Stimulated activated naive B cell treated with anti-CD40 and anti-IgM and Interleukin-4, amounts not matched to agents 10 μg/mL and 1 μg/mL and 100 μg/mL, for 72 hours (primary cell): ENCODE data around the gene XPO6.

Source experiments
- ATAC-seq, 2 donors: fragments of 150-1000 bp; cut with Tn5 transposase; replicated peaks; 2 replicates each; pipeline ENCODE4 v1.10.0; 2021; ENCODE audit warnings: moderate library complexity in 1 of 2
- DNase-seq: peaks from one replicate; pipeline ENCODE4 v3.0.0; 2021
- H3K27ac Mint-ChIP-seq: one replicate; pipeline ENCODE4 v1.8.0; 2022; ENCODE audit warnings: mild to moderate bottlenecking, mixed read lengths
- H3K27me3 Mint-ChIP-seq, 2 donors: one replicate each; pipeline ENCODE4 v1.8.0; 2022; ENCODE audit warnings: mixed read lengths in 2 of 2
- H3K36me3 Mint-ChIP-seq, 2 donors: one replicate each; pipeline ENCODE4 v1.8.0; 2022; ENCODE audit warnings: mixed read lengths in 2 of 2, mild to moderate bottlenecking in 1 of 2
- H3K4me1 Mint-ChIP-seq, 2 donors: one replicate each; pipeline ENCODE4 v1.8.0; 2022; ENCODE audit warnings: mixed read lengths in 2 of 2, mild to moderate bottlenecking in 1 of 2
- H3K4me3 Mint-ChIP-seq, 2 donors: one replicate each; pipeline ENCODE4 v1.8.0; 2022; ENCODE audit warnings: mild to moderate bottlenecking in 2 of 2, mixed read lengths in 2 of 2, moderate library complexity in 1 of 2
- H3K9me3 Mint-ChIP-seq, 2 donors: one replicate each; pipeline ENCODE4 v1.8.0; 2022; ENCODE audit warnings: mixed read lengths in 2 of 2, mild to moderate bottlenecking in 1 of 2

XPO6 gene

DNA sequence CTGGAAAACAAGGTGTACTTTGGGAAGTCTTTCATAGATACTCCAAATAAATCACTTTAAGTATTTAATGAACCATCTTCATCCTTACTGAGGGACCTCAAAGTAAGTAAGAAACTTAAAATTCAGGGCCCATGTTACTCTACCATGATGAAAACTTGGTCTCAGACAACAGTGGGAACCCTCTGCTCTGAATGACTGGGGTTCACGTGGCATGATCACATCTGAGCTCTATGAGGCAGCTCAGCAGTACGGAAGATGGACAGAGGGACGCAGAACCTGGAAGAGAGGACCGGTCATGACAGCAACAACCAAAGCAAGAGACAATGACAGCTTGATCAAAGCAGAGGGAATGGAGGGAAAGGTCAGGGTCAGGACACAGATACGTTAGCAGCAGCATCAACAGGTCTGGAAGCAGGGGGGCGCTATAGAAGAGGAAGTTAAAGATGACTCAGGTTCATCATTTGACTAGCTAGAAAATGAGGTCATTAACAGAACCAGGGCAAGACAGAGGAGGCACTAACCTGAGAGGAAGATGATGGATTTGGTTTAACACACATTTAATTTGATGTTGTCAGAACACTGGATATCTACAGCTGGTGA is 9.5 kb downstream of the XPO6 start:
- Mint-ChIP-seq H3K4me1 (peaks cover 16 to 20% of the 10 kb centered on the region in 2 donors), H3K9me3 (no peaks in the 10 kb centered on the region), H3K27me3 (no peaks in the 10 kb centered on the region), H3K27ac (no peak overlapping the region), H3K36me3 (peaks cover 24 to 31% of the 10 kb centered on the region in 2 donors), H3K4me3 (peak overlapping the region; percentile 1 to 19)
- ATAC-seq (peak; percentile 94 to 97), DNase-seq (no peak)

DNA sequence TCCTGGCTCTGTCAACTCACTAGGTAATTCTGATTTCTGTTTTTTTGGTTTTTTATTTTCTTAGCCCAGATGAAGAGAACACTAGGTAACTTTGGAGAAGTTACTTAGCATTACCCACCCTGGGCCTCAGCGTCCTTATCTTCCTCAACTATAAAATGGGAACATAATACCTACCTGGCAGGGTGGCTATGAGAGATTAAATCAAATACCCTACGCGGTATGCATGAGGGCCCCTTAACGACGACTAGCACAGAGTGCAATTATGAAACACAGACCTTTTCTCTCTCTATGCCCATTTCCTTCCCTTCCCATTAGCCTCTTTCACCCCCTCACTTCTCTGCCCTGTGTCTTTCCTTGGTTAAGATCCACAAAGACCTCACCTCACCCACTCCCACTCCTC is 11.1 kb downstream of the XPO6 start:
- H3K4me3 Mint-ChIP-seq = no peak overlapping the region
- H3K9me3 Mint-ChIP-seq = no peaks in the 10 kb centered on the region
- ATAC-seq (no peak), DNase-seq (no peak)
- peak overlapping the region; percentile 73 for H3K27ac Mint-ChIP-seq
- peaks cover 26 to 33% of the 10 kb centered on the region in 2 donors for H3K4me1 Mint-ChIP-seq
- peaks cover 29 to 39% of the 10 kb centered on the region in 2 donors for H3K36me3 Mint-ChIP-seq
- H3K27me3 Mint-ChIP-seq = no peaks in the 10 kb centered on the region

DNA sequence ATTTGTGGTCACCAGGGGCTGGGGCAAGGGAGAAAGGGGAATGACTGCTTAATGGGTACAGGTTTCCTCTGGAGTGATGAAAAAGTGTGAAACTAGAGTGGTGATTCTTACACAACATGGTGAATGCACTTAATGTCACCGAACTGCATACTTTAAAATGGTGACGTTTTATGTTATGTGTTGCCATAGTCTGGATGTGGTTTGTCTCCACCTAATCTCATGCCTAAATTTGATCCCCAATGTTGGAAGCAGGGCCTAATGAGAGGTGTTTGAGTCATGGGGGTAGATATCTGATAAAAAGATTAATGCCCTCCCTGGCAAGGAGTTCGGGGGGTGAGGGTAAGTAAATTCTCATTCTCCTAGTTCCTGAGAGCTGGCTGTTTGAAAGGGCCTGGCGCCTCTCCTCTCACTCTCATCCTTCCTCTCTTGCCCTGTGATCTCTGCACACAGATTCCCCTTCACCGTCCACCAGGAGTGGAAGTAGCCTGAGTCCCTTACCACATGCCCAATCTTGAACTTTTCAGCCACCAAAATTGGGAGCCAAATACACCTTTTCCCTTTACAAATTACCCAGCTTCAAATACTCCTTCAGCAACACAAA is 15.3 kb downstream of the XPO6 start:
- Mint-ChIP-seq H3K9me3 (no peaks in the 10 kb centered on the region), H3K27ac (peak overlapping the region; percentile 14), H3K27me3 (no peaks in the 10 kb centered on the region), H3K4me3 (peak overlapping the region in 1 of 2 donors; percentile 19), H3K36me3 (peaks cover 50 to 57% of the 10 kb centered on the region in 2 donors), H3K4me1 (peaks cover 47 to 70% of the 10 kb centered on the region in 2 donors)
- DNase-seq (no peak), ATAC-seq (no peak)

DNA sequence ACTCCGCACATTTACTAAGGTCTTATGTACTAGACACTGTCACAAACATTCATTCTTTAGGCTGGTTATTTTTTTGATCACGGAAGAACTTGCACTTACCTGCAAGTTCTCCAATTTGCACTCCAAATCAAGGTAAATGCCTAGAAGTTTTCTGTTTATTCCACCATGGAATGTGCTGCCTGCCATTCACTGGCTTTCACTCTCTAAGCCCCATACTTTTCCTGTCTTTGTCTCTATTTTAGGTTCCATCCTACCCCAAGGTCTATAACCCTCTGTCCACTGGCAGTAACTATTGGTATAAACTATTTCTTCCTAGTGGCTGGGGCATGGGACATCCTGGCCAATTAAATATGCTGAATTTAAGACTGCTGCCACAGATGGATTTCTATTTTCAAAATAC is 15.9 kb downstream of the XPO6 start:
- no peaks in the 10 kb centered on the region for H3K9me3 Mint-ChIP-seq
- no peak overlapping the region for H3K4me3 Mint-ChIP-seq
- peaks cover 44 to 69% of the 10 kb centered on the region in 2 donors for H3K4me1 Mint-ChIP-seq
- ATAC-seq = no peak
- no peak for DNase-seq
- peak overlapping the region; percentile 99 for H3K27ac Mint-ChIP-seq
- no peaks in the 10 kb centered on the region for H3K27me3 Mint-ChIP-seq
- H3K36me3 Mint-ChIP-seq = peaks cover 43 to 54% of the 10 kb centered on the region in 2 donors

DNA sequence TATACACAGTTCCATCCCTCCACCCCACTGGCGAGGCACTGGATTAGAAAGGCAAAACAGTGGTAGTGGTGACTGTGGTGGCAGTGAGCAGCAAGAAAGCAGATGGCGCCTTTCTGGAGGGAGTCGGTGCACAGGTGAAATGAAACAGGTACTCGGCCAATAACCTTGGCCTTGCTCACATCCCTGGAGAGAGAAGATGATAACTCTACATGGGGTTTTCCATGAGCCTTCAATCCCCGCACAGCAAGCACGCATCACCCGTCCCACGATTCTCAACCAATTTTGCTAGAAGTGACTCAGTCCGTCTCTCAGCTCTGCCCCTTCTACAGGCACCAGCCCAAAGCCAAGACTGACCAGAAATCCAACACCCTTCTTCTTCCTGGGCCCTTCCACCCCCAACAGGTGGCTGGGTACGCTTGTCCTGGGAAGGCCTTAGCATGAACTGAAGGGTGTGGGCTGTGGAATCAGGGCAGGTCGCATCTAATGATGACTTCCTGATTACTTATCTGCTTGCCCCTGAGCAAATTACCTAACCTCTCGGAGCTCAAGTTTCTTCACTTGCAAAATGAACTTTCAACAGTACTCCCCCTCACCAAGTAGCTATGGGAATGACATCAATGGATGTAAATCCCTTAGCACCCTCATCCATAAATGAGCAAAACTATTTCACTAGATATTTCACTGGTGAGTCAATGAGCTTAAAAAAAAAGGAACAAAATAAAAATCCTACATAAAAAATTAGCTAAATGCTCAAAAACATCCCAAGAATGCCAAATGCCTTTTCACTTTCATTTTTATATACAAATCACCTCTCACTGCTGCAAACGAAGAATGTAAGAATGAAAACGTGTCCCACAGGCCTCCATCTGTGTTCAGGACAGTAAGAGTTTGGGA is 18.0 kb downstream of the XPO6 start:
- peaks cover 40 to 52% of the 10 kb centered on the region in 2 donors for H3K36me3 Mint-ChIP-seq
- H3K9me3 Mint-ChIP-seq = no peaks in the 10 kb centered on the region
- H3K27ac Mint-ChIP-seq = peak overlapping the region; percentile 99
- peak overlapping the region; percentile 77 to 80 for H3K4me3 Mint-ChIP-seq
- no peaks in the 10 kb centered on the region for H3K27me3 Mint-ChIP-seq
- peaks cover 52 to 77% of the 10 kb centered on the region in 2 donors for H3K4me1 Mint-ChIP-seq
- ATAC-seq (peak; percentile 46 to 59), DNase-seq (peak; percentile 46)

DNA sequence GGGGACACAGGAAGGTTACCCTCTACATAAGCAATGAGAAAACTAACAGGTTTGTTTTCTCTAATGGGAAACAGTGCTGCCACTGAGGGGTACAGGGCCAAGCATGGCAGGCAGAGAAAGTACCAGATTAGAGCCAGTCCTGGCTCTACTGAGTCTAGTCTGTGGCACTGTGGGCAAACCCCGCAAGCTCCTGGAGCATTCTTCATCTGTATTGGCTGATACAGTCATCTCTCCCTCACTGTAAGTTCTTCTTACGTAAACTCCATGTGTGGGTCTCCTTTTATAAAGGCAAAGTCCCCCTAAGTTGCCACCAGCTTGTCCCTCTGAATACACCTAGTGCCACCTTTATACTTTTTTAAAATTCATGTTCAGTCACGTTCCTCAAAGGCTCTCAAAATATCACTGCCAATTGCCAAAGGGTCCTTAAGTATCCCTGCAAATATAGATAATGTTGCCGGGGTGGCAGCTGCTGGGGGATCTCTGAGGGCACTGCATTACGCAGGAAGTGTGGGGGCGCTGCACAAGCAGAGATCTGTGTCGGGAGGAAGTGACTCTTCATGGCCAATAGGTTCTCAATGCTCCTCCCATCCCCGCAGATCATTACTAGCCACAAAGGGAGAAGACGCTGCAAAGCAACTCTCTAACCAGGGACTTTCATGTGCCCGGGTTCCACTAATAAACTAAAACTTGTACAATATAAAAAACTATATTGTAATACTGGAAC is 18.8 kb downstream of the XPO6 start:
- DNase-seq = peak; percentile 81
- peak overlapping the region; percentile 99 for H3K27ac Mint-ChIP-seq
- no peaks in the 10 kb centered on the region for H3K9me3 Mint-ChIP-seq
- no peaks in the 10 kb centered on the region for H3K27me3 Mint-ChIP-seq
- peak; percentile 83 to 85 for ATAC-seq
- H3K36me3 Mint-ChIP-seq = peaks cover 44 to 56% of the 10 kb centered on the region in 2 donors
- H3K4me3 Mint-ChIP-seq = peak overlapping the region; percentile 74 to 83
- peaks cover 60 to 85% of the 10 kb centered on the region in 2 donors for H3K4me1 Mint-ChIP-seq

DNA sequence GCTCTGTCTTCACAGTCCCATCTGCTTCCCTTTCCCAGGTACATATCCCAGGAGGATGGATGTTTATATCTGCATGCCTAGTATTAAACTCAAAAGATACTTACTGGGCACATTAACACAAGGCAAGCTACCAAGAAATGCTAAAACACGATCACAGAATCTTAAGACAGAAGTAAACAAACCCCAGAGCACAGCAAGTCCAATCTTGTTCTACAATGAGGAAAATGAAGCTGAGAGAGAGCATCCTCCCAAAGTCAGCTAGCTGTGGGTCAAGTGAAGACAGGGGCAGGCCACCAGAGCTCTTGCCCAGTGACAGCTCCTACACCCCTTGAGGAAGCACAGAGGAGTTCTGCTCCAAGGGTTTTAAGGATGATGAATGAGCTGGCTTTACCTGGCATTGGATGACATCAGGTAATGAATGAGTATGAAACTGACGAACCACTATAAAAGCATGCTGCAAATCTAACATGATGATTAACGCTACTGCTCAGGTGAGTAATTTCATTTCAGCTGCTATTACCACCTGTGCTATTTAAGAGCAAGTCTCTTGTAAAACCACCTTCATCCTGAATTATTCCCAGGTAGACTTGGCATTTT is 20.3 kb downstream of the XPO6 start:
- Mint-ChIP-seq H3K4me1 (peaks cover 63 to 93% of the 10 kb centered on the region in 2 donors), H3K4me3 (peak overlapping the region; percentile 38 to 44), H3K9me3 (no peaks in the 10 kb centered on the region), H3K27me3 (no peaks in the 10 kb centered on the region), H3K36me3 (peaks cover 44 to 57% of the 10 kb centered on the region in 2 donors), H3K27ac (peak overlapping the region; percentile 86)
- no peak for DNase-seq
- no peak for ATAC-seq

DNA sequence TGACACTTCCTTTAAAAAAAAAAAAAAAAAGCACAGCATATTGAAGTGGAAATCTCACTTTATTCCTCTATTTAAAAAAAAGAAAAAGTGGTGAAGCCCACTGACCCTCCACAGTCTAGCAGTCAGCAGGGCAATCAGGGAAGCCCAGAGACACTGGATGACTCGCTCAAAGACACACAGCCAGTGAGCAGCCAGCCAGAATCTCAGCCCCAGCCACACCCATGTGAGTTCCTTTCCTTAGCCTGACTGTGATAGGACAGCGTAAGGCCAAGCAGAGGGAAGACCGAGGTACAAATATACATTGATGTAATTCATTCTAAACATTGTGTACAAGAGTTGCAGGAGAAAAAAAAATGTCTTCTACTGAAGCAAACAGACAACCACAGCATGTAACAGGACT is 22.5 kb downstream of the XPO6 start:
- peaks cover 2 to 6% of the 10 kb centered on the region in 2 donors for H3K9me3 Mint-ChIP-seq
- H3K27ac Mint-ChIP-seq = peak overlapping the region; percentile 94
- H3K36me3 Mint-ChIP-seq = peaks cover 38 to 53% of the 10 kb centered on the region in 2 donors
- H3K4me1 Mint-ChIP-seq = peaks cover 56 to 90% of the 10 kb centered on the region in 2 donors
- H3K27me3 Mint-ChIP-seq = no peaks in the 10 kb centered on the region
- DNase-seq (no peak), ATAC-seq (no peak)
- peak overlapping the region; percentile 46 to 79 for H3K4me3 Mint-ChIP-seq

DNA sequence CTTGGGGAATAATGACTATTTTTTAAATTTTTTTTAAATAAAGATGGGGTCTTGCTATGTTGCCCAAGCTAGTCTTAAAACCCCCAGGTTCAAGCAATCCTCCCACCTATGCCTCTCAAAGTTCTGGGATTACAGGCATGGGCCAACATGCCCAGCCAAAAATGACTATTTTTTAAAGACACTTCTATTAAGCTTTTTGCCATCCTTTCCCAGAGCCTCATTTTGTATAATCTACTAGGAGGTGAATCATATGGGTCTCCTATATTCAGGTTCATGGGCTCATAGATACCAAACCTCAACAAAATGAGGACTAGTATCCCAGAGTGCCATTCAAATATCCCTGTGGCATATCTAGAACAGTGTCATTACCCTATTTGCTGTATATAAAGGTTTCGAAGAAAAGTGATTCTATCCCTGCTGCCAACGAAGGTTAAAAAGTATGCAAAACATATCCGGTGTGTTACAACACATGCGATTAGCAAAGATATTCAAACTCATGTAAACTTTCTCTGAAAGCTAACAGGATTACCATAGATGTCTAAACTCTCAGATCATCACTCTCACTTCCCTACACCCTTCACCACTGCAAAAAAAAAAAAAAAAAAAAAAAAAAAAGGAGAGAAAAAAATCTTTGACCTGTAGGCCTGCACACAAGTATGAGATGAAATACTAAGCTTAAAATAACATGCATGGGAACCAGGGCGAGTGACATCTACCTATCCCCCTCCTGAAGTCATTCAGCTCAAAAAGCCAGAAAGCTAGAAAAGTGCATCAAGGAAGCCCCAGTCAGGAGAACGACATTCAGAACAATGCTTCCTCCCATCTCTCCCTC is 23.5 kb downstream of the XPO6 start:
- peak overlapping the region; percentile 94 for H3K27ac Mint-ChIP-seq
- no peaks in the 10 kb centered on the region for H3K27me3 Mint-ChIP-seq
- H3K9me3 Mint-ChIP-seq = peaks cover 4 to 8% of the 10 kb centered on the region in 2 donors
- DNase-seq (no peak), ATAC-seq (peak; percentile 67 to 75)
- peak overlapping the region; percentile 67 to 79 for H3K4me3 Mint-ChIP-seq
- peaks cover 56 to 90% of the 10 kb centered on the region in 2 donors for H3K4me1 Mint-ChIP-seq
- H3K36me3 Mint-ChIP-seq = peaks cover 42 to 56% of the 10 kb centered on the region in 2 donors

DNA sequence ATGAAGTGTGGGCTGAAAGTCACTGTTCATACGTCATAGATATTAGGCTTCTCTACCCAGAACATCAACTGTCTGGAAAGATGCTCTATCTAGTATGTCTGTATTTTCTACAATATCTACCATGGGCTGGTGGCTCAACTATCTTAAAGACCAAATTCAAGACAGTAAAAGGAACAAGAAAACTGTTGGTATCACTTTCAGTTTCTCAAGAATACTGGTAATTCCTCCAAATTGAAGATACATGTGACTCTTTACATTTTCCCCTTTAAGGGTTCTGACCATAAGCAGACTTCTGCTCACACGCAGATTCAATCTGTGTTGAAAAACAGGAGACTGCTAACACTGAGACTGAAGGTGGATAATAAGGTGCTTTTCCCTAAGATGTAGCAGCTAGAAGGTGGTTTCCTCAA is 24.2 kb downstream of the XPO6 start:
- Mint-ChIP-seq H3K9me3 (peaks cover 4 to 8% of the 10 kb centered on the region in 2 donors), H3K36me3 (peaks cover 41 to 56% of the 10 kb centered on the region in 2 donors), H3K4me3 (peak overlapping the region; percentile 66 to 70), H3K27ac (peak overlapping the region; percentile 95), H3K4me1 (peaks cover 55 to 90% of the 10 kb centered on the region in 2 donors), H3K27me3 (no peaks in the 10 kb centered on the region)
- DNase-seq (peak; percentile 46), ATAC-seq (peak; percentile 78)

DNA sequence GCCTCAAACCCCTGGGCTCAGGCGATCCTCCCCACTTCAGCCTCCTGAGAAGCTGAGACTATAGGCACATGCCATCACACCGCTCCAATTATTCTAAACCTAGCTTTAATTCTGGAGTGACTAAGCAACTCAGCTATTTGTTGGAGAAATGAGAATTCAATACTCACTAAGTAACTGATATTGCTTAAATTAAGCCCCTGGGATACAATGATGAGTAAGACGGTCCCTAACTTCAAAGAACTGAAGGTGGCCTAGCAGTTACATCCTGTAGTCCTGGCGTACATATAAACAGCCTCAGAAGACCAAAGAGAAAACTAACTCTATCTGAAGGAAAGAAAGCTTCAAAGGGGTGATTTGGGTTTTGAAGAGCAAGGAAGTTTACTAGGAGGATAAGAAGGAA is 25.0 kb downstream of the XPO6 start:
- DNase-seq (no peak), ATAC-seq (peak in 1 of 2 donors; percentile 22)
- Mint-ChIP-seq H3K9me3 (peaks cover 4 to 8% of the 10 kb centered on the region in 2 donors), H3K4me3 (peak overlapping the region; percentile 66 to 70), H3K4me1 (peaks cover 58 to 92% of the 10 kb centered on the region in 2 donors), H3K36me3 (peaks cover 40 to 57% of the 10 kb centered on the region in 2 donors), H3K27me3 (no peaks in the 10 kb centered on the region), H3K27ac (peak overlapping the region; percentile 95)

DNA sequence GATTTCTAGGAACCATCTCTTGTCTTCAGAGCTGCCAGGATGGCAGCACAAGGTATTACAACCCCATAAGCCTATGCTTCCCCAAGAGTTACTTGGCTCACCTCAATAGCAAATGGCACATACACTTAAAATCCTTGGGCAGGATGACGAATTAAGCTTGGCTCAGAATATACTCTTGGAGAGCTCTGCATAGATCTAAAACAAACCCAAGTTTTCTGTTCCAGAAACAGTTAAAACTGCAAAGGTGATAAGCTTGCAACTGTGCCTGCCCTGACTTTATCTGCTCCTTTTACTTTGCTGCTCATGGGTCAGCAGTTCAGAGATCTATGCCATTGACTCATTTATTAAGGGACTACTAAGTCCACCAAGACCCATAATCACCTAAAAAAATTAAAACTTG is 26.1 kb downstream of the XPO6 start:
- H3K27me3 Mint-ChIP-seq = no peaks in the 10 kb centered on the region
- DNase-seq (no peak), ATAC-seq (no peak)
- peaks cover 40 to 53% of the 10 kb centered on the region in 2 donors for H3K36me3 Mint-ChIP-seq
- peaks cover 62 to 95% of the 10 kb centered on the region in 2 donors for H3K4me1 Mint-ChIP-seq
- H3K9me3 Mint-ChIP-seq = peaks cover 4 to 8% of the 10 kb centered on the region in 2 donors
- peak overlapping the region; percentile 95 for H3K27ac Mint-ChIP-seq
- peak overlapping the region in 1 of 2 donors; percentile 66 for H3K4me3 Mint-ChIP-seq

DNA sequence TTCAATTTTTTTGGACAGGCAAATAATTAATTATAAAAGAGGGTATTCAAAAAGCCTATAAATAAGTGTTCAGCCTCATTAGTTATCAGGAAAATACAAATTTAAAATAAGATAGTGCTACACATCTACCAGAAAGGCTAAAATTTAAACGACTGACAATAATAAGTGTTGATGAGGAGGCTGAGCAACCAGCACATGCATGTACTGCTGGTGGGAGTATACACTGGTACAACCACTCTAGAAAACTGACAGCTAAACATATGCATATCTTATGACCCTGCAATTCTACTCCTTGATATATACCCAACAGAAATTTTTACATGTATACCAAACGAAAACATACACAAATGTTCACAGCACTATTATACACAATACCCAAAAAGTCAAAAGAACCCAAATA is 27.1 kb downstream of the XPO6 start:
- no peak for DNase-seq
- Mint-ChIP-seq H3K36me3 (peaks cover 35 to 46% of the 10 kb centered on the region in 2 donors), H3K27ac (peak overlapping the region; percentile 98), H3K4me1 (peaks cover 63 to 95% of the 10 kb centered on the region in 2 donors), H3K4me3 (no peak overlapping the region), H3K9me3 (peaks cover 4 to 8% of the 10 kb centered on the region in 2 donors), H3K27me3 (no peaks in the 10 kb centered on the region)
- ATAC-seq = no peak
